Panc1 (cell line): ENCODE measurements around the gene CARHSP1. TPM values are rescaled to one million over a fixed set of nuclear protein-coding genes. Genes with fewer than 3 reads are reported as not detected.

Source experiments
- ATAC-seq: fragments of 200-7000 bp; cut with Tn5 transposase; 2 replicates; pipeline ENCODE4 v1.9.1; 2020; ENCODE audit warnings: mild to moderate bottlenecking, moderate library complexity
- BruUV-seq: library from RNA; stranded (reverse); fragments of 400-500 nt; replicated peaks from 2 replicates; lab custom pipeline; 2021; lab: Mats Ljungman, UMichigan
- CTCF ChIA-PET: fragments of 300-600 bp; sonication (Branson Sonifier 250); formaldehyde crosslinking; loops from one replicate; lab custom pipeline; 2022; ENCODE audit warnings: antibody characterized with exemption; lab: Charles Lee
- POLR2A ChIA-PET: fragments of 300-600 bp; sonication (Branson Sonifier 250); formaldehyde crosslinking; loops from one replicate; lab custom pipeline; 2022; ENCODE audit warnings: antibody characterized with exemption; lab: Charles Lee
- DNase-seq: peaks from one replicate; pipeline ENCODE4 v3.0.0-alpha.2; 2010; ENCODE audit warnings: low read depth, low spot score
- H3K27ac ChIP-seq: 2 replicates; pipeline ENCODE4 v1.5.1; 2011; ENCODE audit warnings: mild to moderate bottlenecking, low read length, inconsistent platforms
- H3K27me3 ChIP-seq: fragments of 200-500 bp; sonication (Bioruptor generic); 2 replicates; pipeline ENCODE4 v1.6.0; 2014; ENCODE audit warnings: low read length, inconsistent platforms; ENCODE audit not compliant: control insufficient read depth, insufficient read depth
- H3K36me3 ChIP-seq: fragments of 200-500 bp; sonication (Bioruptor generic); 2 replicates; pipeline ENCODE4 v1.5.1; 2014; ENCODE audit warnings: inconsistent platforms, mild to moderate bottlenecking, low read length, moderate library complexity; ENCODE audit not compliant: control insufficient read depth, insufficient read depth
- H3K4me1 ChIP-seq: 2 replicates; pipeline ENCODE4 v1.5.1; 2011; ENCODE audit warnings: inconsistent platforms, mild to moderate bottlenecking, low read length, moderate library complexity; ENCODE audit not compliant: control insufficient read depth, insufficient read depth
- H3K4me3 ChIP-seq, 2 experiments: 2 replicates each; pipeline ENCODE4 v1.5.1; 2011 to 2012; ENCODE audit warnings: low read depth in 2 of 2, low read length in 2 of 2, mild to moderate bottlenecking in 2 of 2, inconsistent platforms in 1 of 2, moderate library complexity in 1 of 2
- H3K9me3 ChIP-seq: fragments of 200-500 bp; sonication (Bioruptor generic); 2 replicates; pipeline ENCODE4 v1.5.1; 2014; ENCODE audit warnings: low read depth, mild to moderate bottlenecking, inconsistent platforms, low read length, moderate library complexity; ENCODE audit not compliant: control insufficient read depth, insufficient read depth
- POLR2AphosphoS5 ChIP-seq: IDR thresholded peaks from 2 replicates; pipeline ENCODE4 v1.6.1; 2012; ENCODE audit warnings: mild to moderate bottlenecking, low read depth, low read length, moderate library complexity
- SIN3A ChIP-seq: IDR thresholded peaks from 2 replicates; pipeline ENCODE4 v1.6.1; 2012; ENCODE audit warnings: low read depth, mild to moderate bottlenecking, low read length, moderate library complexity, borderline replicate concordance; ENCODE audit not compliant: insufficient read depth
- TCF7L2 ChIP-seq: IDR thresholded peaks from 2 replicates; pipeline ENCODE4 v1.6.1; 2011; ENCODE audit warnings: mild to moderate bottlenecking, low read depth, low read length, inconsistent platforms
- in situ Hi-C: cut with HindIII; loops from 2 replicates; pipeline ENCODE4 v1.10.0; 2016; ENCODE audit warnings: low sequenced_read_pairs, low pct_unique_long_range_greater_than_20kb
- intact Hi-C: fragments of 100-400 bp; cut with micrococcal nuclease; formaldehyde crosslinking; loops from one replicate; pipeline ENCODE4 v1.10.0; 2022; ENCODE audit not compliant: unreplicated experiment
- total RNA-seq: library from RNA; stranded (reverse); gene quantifications from one replicate; pipeline ENCODE4 v1.2.1, GENCODE V29; 2021; ENCODE audit not compliant: unreplicated experiment
- TF ChIP-seq, protein P1 (sequence below): fragments of 450-650 bp; IDR thresholded peaks from 2 replicates; pipeline ENCODE4 v1.5.1; 2017; ENCODE audit warnings: mild to moderate bottlenecking
- TF ChIP-seq, protein P2 (sequence below), 2 experiments: IDR thresholded peaks; 2 replicates each; pipeline ENCODE4 v1.6.1; 2011 to 2012; ENCODE audit warnings: low read depth in 2 of 2, control low read depth in 1 of 2, low read length in 1 of 2, mild to moderate bottlenecking in 1 of 2, moderate library complexity in 1 of 2; ENCODE audit not compliant: insufficient read depth in 1 of 2

The CARHSP1 gene
- total RNA-seq, 1 experiment from 2014 or later, result 158 TPM

DNA sequence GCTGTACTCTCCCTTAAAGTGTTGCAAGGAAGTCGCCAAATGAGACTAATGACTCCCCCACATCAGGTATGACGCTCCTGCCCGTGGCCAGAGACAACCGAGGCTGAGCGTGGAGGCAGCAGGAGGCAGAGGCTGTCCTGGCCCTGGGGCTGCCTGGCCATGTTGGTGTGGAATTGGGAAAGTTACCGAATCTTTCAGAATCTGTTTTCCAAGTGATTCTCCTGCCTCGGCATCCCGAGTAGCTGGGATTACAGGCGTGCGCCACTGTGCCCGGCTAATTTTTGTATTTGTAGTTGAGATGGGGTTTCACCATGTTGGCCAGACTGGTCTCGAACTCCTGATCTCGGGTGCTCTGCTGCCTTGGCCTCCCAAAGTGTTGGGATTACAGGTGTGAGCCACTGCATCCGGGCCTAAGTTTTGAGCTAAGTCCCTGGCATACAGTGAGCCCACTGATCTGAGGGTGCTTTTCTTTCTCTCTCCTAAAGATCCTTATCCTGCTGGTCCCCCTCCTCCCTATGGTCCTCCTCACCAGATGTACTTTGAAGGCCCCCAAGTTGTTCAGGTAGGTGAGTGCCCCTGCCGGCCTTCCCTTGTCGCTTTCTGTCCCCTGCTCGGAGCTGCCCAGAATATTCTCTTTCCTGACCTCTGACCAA, 14.0 kb upstream of the CARHSP1 start:
- no peaks in the 10 kb centered on the region for H3K9me3 ChIP-seq
- no peak overlapping the region for H3K4me3 ChIP-seq
- H3K4me1 ChIP-seq, result peaks cover 4% of the 10 kb centered on the region; the same call in 1 of the 2 replicates
- H3K27ac ChIP-seq, result no peak overlapping the region
- intact Hi-C loops, result loop anchor here (5.0 kb wide), 1 partner anchor 316 kb away; no protein-coding TSS in a partner anchor
- H3K36me3 ChIP-seq, result no peaks in the 10 kb centered on the region
- no peak for ATAC-seq
- BruUV-seq, result no TSS peak
- POLR2A ChIA-PET, result no interaction called here
- no peaks in the 10 kb centered on the region for H3K27me3 ChIP-seq
- in situ Hi-C loops, result no loop called here
- CTCF ChIA-PET, result no interaction called here
- no peak for DNase-seq
- TF ChIP-seq TCF7L2 (no peak), SIN3A (no peak)

DNA sequence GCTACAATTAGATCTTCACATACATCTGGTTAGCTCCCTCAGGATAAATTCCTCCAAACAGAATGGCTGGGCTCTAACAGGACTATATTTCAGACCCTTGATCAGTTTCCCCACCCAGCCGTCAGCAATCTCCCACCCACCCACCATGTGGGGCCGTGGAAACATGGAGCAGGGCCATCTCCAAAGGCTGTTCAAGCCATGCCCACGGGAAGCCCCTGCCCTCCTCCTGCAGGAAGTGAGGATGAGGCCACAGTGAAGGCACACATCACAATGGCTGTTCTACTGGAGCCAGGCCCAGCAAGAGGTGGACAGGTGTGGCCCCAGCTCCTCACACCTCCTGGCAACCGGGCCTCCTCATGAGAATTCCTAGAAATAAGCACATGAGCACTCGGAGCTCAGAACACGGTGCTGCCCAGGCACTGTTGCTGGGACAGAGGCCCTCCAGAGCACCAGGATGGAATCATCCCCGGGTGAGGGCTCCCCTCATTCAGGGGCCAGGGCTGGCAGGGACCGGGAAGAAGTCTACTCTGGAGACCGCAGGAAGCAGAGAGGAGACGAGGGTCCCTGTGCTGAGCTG, 13.3 kb upstream of the CARHSP1 start, which contains the start of gene LITAFD:
LITAFD (plus strand) TSS at position 311 of the 577 bp plus-strand sequence. CDS start 2,005 bp downstream, outside the sequence.
- no TSS peak for BruUV-seq
- Histone ChIP-seq H3K27ac (no peak within 1 kb of the TSS), H3K4me1 (peaks cover 4% of the 10 kb centered on the region; the same call in 1 of the 2 replicates), H3K36me3 (no peaks in the 10 kb centered on the region), H3K27me3 (no peaks in the 10 kb centered on the region), H3K9me3 (no peaks in the 10 kb centered on the region), H3K4me3 (no peak within 1 kb of the TSS)
- POLR2A ChIA-PET, result no interaction called here
- in situ Hi-C loops, result no loop called here
- no peak for TF ChIP-seq SIN3A
- no peak for TF ChIP-seq POLR2AphosphoS5
- TF ChIP-seq, protein P1, sequence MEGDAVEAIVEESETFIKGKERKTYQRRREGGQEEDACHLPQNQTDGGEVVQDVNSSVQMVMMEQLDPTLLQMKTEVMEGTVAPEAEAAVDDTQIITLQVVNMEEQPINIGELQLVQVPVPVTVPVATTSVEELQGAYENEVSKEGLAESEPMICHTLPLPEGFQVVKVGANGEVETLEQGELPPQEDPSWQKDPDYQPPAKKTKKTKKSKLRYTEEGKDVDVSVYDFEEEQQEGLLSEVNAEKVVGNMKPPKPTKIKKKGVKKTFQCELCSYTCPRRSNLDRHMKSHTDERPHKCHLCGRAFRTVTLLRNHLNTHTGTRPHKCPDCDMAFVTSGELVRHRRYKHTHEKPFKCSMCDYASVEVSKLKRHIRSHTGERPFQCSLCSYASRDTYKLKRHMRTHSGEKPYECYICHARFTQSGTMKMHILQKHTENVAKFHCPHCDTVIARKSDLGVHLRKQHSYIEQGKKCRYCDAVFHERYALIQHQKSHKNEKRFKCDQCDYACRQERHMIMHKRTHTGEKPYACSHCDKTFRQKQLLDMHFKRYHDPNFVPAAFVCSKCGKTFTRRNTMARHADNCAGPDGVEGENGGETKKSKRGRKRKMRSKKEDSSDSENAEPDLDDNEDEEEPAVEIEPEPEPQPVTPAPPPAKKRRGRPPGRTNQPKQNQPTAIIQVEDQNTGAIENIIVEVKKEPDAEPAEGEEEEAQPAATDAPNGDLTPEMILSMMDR, result no peak
- TF ChIP-seq, protein P2, sequence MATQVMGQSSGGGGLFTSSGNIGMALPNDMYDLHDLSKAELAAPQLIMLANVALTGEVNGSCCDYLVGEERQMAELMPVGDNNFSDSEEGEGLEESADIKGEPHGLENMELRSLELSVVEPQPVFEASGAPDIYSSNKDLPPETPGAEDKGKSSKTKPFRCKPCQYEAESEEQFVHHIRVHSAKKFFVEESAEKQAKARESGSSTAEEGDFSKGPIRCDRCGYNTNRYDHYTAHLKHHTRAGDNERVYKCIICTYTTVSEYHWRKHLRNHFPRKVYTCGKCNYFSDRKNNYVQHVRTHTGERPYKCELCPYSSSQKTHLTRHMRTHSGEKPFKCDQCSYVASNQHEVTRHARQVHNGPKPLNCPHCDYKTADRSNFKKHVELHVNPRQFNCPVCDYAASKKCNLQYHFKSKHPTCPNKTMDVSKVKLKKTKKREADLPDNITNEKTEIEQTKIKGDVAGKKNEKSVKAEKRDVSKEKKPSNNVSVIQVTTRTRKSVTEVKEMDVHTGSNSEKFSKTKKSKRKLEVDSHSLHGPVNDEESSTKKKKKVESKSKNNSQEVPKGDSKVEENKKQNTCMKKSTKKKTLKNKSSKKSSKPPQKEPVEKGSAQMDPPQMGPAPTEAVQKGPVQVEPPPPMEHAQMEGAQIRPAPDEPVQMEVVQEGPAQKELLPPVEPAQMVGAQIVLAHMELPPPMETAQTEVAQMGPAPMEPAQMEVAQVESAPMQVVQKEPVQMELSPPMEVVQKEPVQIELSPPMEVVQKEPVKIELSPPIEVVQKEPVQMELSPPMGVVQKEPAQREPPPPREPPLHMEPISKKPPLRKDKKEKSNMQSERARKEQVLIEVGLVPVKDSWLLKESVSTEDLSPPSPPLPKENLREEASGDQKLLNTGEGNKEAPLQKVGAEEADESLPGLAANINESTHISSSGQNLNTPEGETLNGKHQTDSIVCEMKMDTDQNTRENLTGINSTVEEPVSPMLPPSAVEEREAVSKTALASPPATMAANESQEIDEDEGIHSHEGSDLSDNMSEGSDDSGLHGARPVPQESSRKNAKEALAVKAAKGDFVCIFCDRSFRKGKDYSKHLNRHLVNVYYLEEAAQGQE (IDR thresholded peaks at IDR 0.05; ENCODE audit: insufficient read depth in 1 of 2, low read depth in 2 of 2, low read length in 1 of 2), result no peak
- no peak for TF ChIP-seq TCF7L2
- CTCF ChIA-PET, result no interaction called here
- intact Hi-C loops, result loop anchor here (5.0 kb wide), 1 partner anchor 315 kb away; no protein-coding TSS in a partner anchor
- ATAC-seq, result no peak
- DNase-seq, result no peak
